CD14-positive monocyte (primary cell): ENCODE results near the gene CTNNA3. TPM values are rescaled to one million over a fixed set of nuclear protein-coding genes. Genes with fewer than 3 reads are reported as not detected.

Experiments
- DNase-seq, 3 donors: peaks; one replicate each; pipeline ENCODE4 v3.0.0-alpha.2; 2011 to 2022
- H2AFZ ChIP-seq: 2 replicates; pipeline ENCODE4 v1.6.0; 2012; ENCODE audit warnings: mild to moderate bottlenecking, low read depth, low read length, inconsistent platforms; ENCODE audit not compliant: insufficient read depth, poor library complexity, severe bottlenecking
- H3K27ac ChIP-seq, 2 donors: 1 replicate in 1 of 2; 2 replicates in 1 of 2; pipeline ENCODE4 v1.5.1; 2012 to 2013; ENCODE audit warnings: low read length in 2 of 2, control low read depth in 1 of 2, inconsistent platforms in 1 of 2, low read depth in 1 of 2, mild to moderate bottlenecking in 1 of 2
- H3K27me3 ChIP-seq, 2 donors: one replicate each; pipeline versions ENCODE4 v1.6.0 to v1.6.1; 2011 to 2013; ENCODE audit warnings: low read length in 2 of 2; ENCODE audit not compliant: control insufficient read depth in 2 of 2, insufficient read depth in 2 of 2
- H3K36me3 ChIP-seq, 2 donors: replicated peaks in 1 of 2; 1 replicate in 1 of 2; 2 replicates in 1 of 2; pipeline versions ENCODE4 v1.5.1 to v1.6.1; 2012 to 2013; ENCODE audit warnings: low read length in 2 of 2, control low read depth in 1 of 2, inconsistent platforms in 1 of 2, mild to moderate bottlenecking in 1 of 2; ENCODE audit not compliant: insufficient read depth in 2 of 2, control insufficient read depth in 1 of 2
- H3K4me1 ChIP-seq, 2 donors: 1 replicate in 1 of 2; 2 replicates in 1 of 2; pipeline versions ENCODE4 v1.5.1 to v1.6.1; 2012 to 2013; ENCODE audit warnings: low read length in 2 of 2, control low read depth in 1 of 2, inconsistent platforms in 1 of 2, mild to moderate bottlenecking in 1 of 2, moderate library complexity in 1 of 2; ENCODE audit not compliant: insufficient read depth in 2 of 2, control insufficient read depth in 1 of 2
- H3K4me2 ChIP-seq: replicated peaks from 2 replicates; pipeline ENCODE3; 2012; ENCODE audit warnings: low read length, moderate library complexity, mild to moderate bottlenecking; ENCODE audit not compliant: poor library complexity, severe bottlenecking; ENCODE audit errors: extremely low read depth
- H3K4me3 ChIP-seq, 3 experiments: fragments of 200-600 bp in 1 of 3; sonication (generic) in 1 of 3; replicated peaks in 1 of 3; 1 replicate in 2 of 3; 2 replicates in 1 of 3; pipeline ENCODE4 v1.5.1; 2011 to 2013; ENCODE audit warnings: low read length in 3 of 3, mild to moderate bottlenecking in 3 of 3, control low read depth in 2 of 3, low read depth in 2 of 3, inconsistent platforms in 1 of 3, moderate library complexity in 1 of 3
- H3K79me2 ChIP-seq: 2 replicates; pipeline ENCODE4 v1.6.0; 2012; ENCODE audit warnings: mild to moderate bottlenecking, control low read depth, inconsistent platforms, low read length, moderate library complexity; ENCODE audit not compliant: insufficient read depth
- H3K9ac ChIP-seq: 2 replicates; pipeline ENCODE4 v1.6.0; 2017; ENCODE audit warnings: low read length, mild to moderate bottlenecking; ENCODE audit not compliant: insufficient read depth, poor library complexity, severe bottlenecking
- H3K9me3 ChIP-seq, 2 donors: replicated peaks in 1 of 2; 1 replicate in 1 of 2; 2 replicates in 1 of 2; pipeline versions ENCODE4 v1.5.1 to v1.6.1; 2012 to 2013; ENCODE audit warnings: low read length in 2 of 2, control low read depth in 1 of 2; ENCODE audit not compliant: control insufficient read depth in 1 of 2, insufficient read depth in 1 of 2
- H4K20me1 ChIP-seq: 2 replicates; pipeline ENCODE4 v1.6.0; 2012; ENCODE audit warnings: mild to moderate bottlenecking, low read length, control low read depth, moderate library complexity; ENCODE audit not compliant: insufficient read depth
- H3K27ac Mint-ChIP-seq, 7 donors: one replicate each; pipeline ENCODE4 v1.8.0; 2020; ENCODE audit warnings: mild to moderate bottlenecking in 7 of 7, mixed read lengths in 7 of 7, moderate library complexity in 6 of 7, inconsistent platforms in 2 of 7
- H3K27me3 Mint-ChIP-seq, 3 donors: one replicate each; pipeline ENCODE4 v1.8.0; 2021 to 2022; ENCODE audit warnings: low read depth in 3 of 3, mild to moderate bottlenecking in 3 of 3, mixed read lengths in 3 of 3, moderate library complexity in 3 of 3, inconsistent platforms in 1 of 3
- H3K36me3 Mint-ChIP-seq, 2 donors: one replicate each; pipeline ENCODE4 v1.8.0; 2020; ENCODE audit warnings: mixed read lengths in 2 of 2, inconsistent platforms in 1 of 2, mild to moderate bottlenecking in 1 of 2
- H3K4me1 Mint-ChIP-seq: one replicate; pipeline ENCODE4 v1.8.0; 2020; ENCODE audit warnings: mild to moderate bottlenecking, mixed read lengths
- H3K4me3 Mint-ChIP-seq, 2 donors: one replicate each; pipeline ENCODE4 v1.8.0; 2020; ENCODE audit warnings: mild to moderate bottlenecking in 2 of 2, mixed read lengths in 2 of 2, moderate library complexity in 1 of 2
- H3K9me3 Mint-ChIP-seq, 7 donors: one replicate each; pipeline ENCODE4 v1.8.0; 2020 to 2022; ENCODE audit warnings: mixed read lengths in 7 of 7, mild to moderate bottlenecking in 6 of 7, moderate library complexity in 6 of 7, inconsistent platforms in 2 of 7
- WGBS: methylation state at CpG from one replicate; pipeline ENCODE4 v1.1.5; 2013; ENCODE audit warnings: missing lambda C conversion rate; ENCODE audit not compliant: insufficient coverage; 5-methylcytosine and 5-hydroxymethylcytosine counted together
- intact Hi-C, 2 donors: fragments of 100-400 bp; cut with micrococcal nuclease; formaldehyde crosslinking; loops; one replicate each; pipeline versions ENCODE4 v1.15.0 to v1.15.1; 2023
- polyA plus RNA-seq, 3 donors: library from polyadenylated mRNA; depleted of rRNA in 1 of 3; unstranded in 2 of 3; stranded (reverse) in 1 of 3; fragments of 300-500 nt in 2 of 3; fragments of >200 nt in 1 of 3; fragmentation: Illumina TruSeq in 2 of 3; gene quantifications; 1 replicate in 2 of 3; 2 replicates in 1 of 3; pipeline ENCODE4 v1.2.3, GENCODE V29; 2012 to 2021
- TF ChIP-seq, protein P1 (sequence below): fragments of 200-600 bp; IDR thresholded peaks from one replicate; pipeline ENCODE4 v1.8.0; 2022; ENCODE audit warnings: antibody characterized with exemption, mild to moderate bottlenecking

Gene CTNNA3
- polyA plus RNA-seq, 3 donors = not detected

DNA sequence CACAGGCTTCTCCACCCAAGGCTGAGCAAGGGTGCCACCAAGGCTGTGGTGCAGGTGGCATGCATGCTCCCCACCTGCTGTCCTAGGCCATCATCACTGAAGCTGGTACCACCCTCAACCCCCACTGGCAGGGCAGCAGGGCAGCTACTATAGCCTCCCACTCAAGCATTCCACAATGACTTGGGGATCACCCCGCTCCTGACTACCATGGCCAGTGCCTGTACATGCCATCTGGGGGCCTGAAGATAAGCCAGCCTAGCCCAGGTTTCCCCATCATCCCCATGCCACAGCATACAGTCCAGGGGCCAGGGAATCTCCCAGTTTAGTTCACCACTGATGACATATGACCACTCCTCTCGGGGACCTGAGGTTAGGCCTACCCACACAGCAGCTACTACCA, 1281.1 kb downstream of the CTNNA3 start:
- DNase-seq = no peak
- Mint-ChIP-seq H3K27ac (no peak overlapping the region), H3K4me3 (no peak overlapping the region), H3K36me3 (no peaks in the 10 kb centered on the region), H3K27me3 (peaks cover 0 to 1% (median 0%) of the 10 kb centered on the region in 3 donors), H3K9me3 (peaks cover 2 to 18% (median 8%) of the 10 kb centered on the region in 7 donors), H3K4me1 (no peaks in the 10 kb centered on the region)
- Histone ChIP-seq H3K27ac (no peak overlapping the region), H2AFZ (no peak overlapping the region), H3K79me2 (no peaks in the 10 kb centered on the region), H3K9me3 (peaks cover 14 to 20% of the 10 kb centered on the region in 2 donors), H3K4me3 (no peak overlapping the region), H3K27me3 (no peaks in the 10 kb centered on the region), H4K20me1 (no peaks in the 10 kb centered on the region), H3K36me3 (no peaks in the 10 kb centered on the region), H3K9ac (no peak overlapping the region), H3K4me1 (no peaks in the 10 kb centered on the region), H3K4me2 (no peak overlapping the region)
- TF ChIP-seq, protein P1, sequence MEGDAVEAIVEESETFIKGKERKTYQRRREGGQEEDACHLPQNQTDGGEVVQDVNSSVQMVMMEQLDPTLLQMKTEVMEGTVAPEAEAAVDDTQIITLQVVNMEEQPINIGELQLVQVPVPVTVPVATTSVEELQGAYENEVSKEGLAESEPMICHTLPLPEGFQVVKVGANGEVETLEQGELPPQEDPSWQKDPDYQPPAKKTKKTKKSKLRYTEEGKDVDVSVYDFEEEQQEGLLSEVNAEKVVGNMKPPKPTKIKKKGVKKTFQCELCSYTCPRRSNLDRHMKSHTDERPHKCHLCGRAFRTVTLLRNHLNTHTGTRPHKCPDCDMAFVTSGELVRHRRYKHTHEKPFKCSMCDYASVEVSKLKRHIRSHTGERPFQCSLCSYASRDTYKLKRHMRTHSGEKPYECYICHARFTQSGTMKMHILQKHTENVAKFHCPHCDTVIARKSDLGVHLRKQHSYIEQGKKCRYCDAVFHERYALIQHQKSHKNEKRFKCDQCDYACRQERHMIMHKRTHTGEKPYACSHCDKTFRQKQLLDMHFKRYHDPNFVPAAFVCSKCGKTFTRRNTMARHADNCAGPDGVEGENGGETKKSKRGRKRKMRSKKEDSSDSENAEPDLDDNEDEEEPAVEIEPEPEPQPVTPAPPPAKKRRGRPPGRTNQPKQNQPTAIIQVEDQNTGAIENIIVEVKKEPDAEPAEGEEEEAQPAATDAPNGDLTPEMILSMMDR = no peak
- WGBS = 89% methylated on average over 1 of the region's 2 CpGs
- intact Hi-C loops = no loop called here

DNA sequence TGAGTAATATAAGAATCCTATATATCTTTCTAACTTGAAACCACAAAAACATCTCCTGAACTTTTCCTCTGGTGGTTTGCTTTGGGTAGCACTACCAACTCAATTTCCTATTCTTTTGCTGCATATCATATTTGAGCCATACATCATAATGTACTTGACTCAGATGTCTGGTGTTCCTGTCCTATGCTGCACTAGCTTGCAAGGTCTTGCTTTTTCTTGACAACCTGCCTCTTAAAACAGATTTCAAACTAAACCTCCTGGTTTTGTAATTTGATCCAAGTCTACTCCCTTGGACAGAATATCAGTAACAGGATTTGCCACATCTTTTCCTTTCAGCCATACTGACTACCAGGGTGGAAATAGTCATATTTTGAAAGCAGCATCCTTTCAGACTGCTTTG, 1290.4 kb downstream of the CTNNA3 start:
- no peaks in the 10 kb centered on the region for H3K4me1 Mint-ChIP-seq
- Histone ChIP-seq H3K4me3 (no peak overlapping the region), H3K4me2 (no peak overlapping the region), H3K9ac (no peak overlapping the region), H2AFZ (no peak overlapping the region), H3K27ac (no peak overlapping the region), H3K4me1 (no peaks in the 10 kb centered on the region), H3K36me3 (no peaks in the 10 kb centered on the region), H3K27me3 (no peaks in the 10 kb centered on the region), H3K9me3 (peaks cover 5 to 8% of the 10 kb centered on the region in 2 donors), H4K20me1 (no peaks in the 10 kb centered on the region), H3K79me2 (no peaks in the 10 kb centered on the region)
- no peak overlapping the region for H3K4me3 Mint-ChIP-seq
- no peak overlapping the region for H3K27ac Mint-ChIP-seq
- H3K9me3 Mint-ChIP-seq = peaks cover 0 to 6% (median 2%) of the 10 kb centered on the region in 7 donors
- H3K27me3 Mint-ChIP-seq = peaks cover 0 to 1% (median 0%) of the 10 kb centered on the region in 3 donors
- intact Hi-C loops = no loop called here
- TF ChIP-seq, protein P1 = no peak
- no peaks in the 10 kb centered on the region for H3K36me3 Mint-ChIP-seq
- DNase-seq = no peak
